Measurements from ENCODE around the gene DDO. TPM values are rescaled to one million over a fixed set of nuclear protein-coding genes. Genes with fewer than 3 reads are reported as not detected.

DDO gene
- total RNA-seq, 1 donor: 4.6 TPM

DNA sequence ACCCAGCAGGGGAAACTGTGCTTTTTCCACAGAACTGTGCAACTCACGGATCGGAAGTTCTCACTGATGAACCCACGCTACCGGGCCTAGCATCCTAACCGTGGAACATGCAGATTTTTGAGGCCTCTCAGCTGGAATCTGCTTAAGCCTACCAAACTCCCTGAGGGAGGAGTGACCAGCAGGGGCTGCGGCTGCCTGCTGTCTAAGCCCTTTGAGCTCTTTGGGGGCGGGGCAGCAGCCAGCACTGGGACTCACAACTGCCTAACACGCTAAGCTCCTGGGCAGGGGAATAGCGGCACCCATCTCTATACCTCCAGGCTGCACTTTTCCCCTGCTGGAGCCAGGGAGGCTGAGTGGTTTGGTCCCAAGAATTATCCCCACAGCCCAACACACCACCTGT lies 36.8 kb downstream of the DDO start:
- DNase-seq (ENCODE audit: low read depth in 2 of 3, low spot score in 2 of 3): no peak

DNA sequence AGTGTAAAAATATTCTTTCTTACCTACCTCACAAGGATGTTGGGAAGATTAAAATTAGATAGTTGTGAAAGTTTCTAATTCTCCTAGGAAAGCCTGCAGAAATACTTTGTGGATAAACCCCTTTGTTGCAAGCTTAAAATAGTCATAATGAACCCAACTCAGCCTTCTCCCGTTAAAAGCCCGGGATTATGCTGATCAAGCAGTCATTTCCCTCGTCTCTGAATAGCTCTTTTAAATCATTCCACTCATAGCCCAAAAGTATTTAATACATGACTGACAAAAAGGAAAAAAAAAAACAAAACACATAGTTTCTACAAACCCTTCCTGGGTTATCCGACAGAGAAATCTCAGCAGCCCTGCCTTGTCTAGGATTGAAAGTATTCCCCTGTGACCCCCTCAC lies 46.3 kb downstream of the DDO start:
- DNase-seq (ENCODE audit: low read depth in 2 of 3, low spot score in 2 of 3): no peak

DNA sequence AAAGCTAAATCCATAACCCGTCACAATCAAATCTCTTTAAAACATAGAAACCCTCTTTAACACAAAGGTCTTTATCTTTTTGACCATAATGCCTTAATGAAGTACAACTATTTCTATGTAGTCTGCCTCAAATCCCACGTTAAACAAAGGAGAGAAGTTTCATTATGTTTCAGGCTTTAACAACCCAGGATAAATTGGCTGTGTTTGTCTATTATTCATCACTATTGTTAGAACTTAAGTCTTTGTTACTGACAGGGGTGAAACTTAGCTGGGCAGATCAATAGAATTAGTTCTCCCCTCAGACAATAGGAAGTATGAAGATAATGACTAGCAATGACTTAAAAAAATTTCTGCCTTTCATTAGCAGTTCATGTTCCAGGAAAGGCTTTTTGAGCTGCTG lies 47.1 kb downstream of the DDO start:
- DNase-seq (ENCODE audit: low read depth in 2 of 3, low spot score in 2 of 3): no peak

DNA sequence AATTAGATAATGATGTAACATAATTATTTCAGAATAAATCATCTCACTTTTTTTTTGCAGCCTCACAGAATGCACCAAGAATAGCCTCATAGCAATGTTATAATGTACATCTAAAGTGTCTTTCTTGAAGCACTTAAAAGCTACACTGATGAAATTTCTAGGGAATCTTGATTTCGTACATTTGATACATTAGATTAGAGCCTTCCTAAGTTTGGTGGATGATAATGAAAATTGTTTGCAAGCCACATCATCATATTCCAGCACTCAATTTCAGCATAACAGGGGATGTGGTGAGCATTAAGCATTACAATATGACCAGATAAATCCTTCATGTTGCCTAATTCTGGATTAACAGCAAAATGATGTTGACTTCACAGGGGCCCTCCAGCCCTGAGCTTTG lies 47.5 kb downstream of the DDO start:
- DNase-seq (ENCODE audit: low read depth in 2 of 3, low spot score in 2 of 3): no peak

DNA sequence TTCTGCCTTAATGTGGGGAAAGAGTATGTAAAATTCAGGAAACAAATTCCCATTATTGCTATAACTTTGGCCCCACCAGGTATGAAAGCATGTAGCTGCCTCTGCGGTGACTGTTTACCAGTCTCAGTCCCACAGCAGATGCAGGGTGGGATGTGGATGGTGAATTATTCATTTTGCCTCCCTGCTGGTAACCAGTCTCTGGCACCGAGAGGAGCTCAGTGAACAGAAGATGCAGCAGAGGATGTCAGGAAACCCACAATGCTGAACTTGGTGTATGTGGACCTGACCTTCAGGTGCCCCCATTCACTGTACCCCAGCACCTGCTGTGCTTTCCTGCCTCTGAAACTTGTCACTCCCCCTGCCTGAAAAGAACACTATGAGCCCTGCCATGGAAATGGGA lies 48.4 kb downstream of the DDO start:
- no peak for DNase-seq (ENCODE audit: low read depth in 2 of 3, low spot score in 2 of 3)

DNA sequence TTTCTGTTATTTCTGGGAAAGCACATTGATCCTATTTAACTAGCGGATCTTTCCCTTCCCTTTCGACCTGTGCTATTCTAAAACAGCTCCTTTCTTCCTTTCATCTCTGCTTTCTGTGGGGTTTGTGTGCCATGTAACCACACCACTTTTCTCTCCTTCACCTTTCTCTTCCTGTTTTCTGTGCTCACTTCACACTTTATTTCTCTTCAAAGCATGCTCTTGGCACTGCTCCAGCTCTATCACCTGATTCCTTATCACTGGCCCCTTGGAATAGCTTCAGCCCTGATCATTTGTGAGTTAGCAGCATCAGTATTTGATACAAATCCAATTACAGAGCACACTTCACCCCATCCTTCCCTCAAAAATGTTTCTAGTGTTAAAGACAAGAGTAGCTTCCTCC lies 49.1 kb downstream of the DDO start:
- DNase-seq (ENCODE audit: low read depth in 2 of 3, low spot score in 2 of 3): no peak

DNA sequence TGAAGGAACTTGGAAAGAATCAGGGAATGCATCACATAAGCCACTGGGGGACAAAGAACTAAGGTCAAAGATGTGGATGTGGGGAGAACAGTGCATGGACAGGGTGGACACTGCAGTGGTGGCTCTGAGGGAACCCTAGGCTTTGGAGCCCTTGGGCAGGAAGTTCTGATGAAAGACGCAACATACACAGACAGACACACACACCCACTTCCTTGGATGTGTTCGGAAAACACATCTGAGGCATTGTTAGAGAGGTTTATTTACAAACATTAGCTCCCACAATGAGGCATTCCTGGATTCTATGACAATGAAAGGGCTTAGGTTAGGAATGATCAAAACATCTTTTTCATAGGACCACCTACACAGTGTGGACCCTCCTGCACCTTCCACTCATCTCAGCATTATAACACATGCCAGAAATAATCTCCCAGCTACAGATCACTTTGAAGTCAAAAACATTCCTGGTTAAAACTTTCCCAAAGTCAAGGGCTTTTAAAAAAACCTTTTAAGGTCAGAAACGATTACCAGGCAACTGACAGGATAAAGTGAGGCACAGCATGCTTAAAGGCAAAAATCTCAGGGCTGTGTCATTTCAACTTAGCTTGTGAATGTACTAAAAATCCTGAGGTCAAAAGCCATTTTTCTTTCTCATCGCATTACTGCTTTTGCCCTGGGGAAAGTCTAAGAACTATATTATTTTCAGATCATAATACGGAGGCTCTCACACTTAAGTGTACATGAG lies 50.8 kb downstream of the DDO start:
- DNase-seq (ENCODE audit: low read depth in 2 of 3, low spot score in 2 of 3): no peak

DNA sequence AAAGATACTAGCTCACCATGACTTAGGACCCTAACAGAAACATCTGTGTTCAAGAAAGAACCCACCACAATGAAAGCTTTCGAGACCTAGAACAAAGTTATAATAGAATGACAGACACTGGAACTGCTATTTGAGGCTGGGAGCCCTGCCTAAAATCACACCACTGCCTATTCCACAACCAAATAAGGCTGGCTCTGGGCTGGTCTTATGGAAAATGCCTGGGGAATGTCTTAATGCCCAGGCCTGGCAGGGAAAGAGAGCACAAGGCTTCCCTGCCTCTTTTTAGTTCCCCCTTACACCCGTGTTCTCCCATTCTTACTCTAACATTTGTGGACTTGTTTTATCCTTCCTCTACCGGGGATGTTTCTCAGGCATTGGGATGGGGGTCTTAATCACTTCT lies 51.6 kb downstream of the DDO start:
- no peak for DNase-seq (ENCODE audit: low read depth in 2 of 3, low spot score in 2 of 3)

DNA sequence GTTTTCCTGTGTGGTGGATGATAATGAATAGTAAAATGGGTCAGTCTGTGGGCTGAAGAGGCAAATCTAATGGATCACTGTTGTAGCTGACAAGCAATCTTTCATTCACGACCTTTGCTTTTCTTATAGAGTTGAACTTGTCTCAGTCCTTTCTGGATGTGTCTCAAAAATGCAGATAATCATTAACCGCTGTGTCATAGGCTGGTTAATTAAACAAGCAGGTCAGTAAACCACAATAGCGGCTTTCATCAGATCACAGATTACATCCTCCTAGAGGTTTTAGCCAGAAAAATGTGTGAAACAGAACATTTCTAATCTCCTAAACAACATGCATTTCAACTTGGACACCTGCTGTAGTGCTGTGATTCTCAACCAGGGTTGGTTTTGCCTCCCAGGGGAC lies 54.7 kb downstream of the DDO start:
- no peak for DNase-seq (ENCODE audit: low read depth in 2 of 3, low spot score in 2 of 3)

DNA sequence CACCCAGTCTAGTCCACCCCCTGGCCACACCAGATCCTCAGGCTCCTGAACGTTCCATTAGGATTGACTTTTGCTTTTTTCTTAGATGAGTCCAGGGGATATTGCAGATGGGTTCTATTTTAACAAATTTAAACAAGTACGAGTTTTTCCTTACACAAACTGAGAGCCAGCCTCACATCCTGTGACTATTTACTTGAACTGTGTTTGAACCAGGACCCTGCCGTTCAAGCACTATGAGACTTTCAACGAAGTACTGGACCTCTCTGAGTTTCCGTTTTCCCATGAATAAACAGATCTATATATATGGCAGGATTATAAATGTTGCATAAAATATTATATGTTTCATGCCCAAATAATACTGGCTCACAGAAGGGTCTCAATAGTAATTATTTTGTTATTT lies 55.8 kb downstream of the DDO start:
- DNase-seq (ENCODE audit: low read depth in 2 of 3, low spot score in 2 of 3): no peak

DNA sequence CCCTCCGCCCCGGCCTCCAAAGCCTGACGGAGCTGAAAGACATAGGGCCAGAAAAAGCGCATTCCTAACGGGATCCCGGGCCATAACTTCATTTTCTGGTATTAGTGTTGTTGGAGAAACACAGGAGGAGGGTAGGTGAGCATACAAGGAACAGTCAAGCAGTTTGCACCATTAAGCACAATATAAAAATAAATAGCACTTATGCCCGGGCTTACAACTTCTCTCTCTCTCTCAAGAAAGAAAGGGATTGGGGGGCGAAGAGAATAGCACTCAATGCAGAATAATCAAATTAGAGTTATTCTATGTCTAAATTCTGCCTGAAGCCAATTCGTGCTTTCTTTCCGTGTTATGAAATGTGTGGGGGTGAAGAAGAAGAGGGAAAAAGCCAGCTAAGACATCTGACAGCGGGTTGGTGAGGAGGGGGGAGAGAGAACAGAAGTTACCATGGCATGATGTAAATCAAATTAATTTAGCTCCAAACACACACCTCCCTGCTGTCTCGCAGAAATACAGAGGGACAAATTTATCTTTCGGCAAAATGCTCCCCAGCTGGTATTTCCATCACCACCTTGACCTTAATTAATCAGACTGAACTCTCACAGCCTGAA lies 56.7 kb downstream of the DDO start:
- no peak for DNase-seq (ENCODE audit: low read depth in 2 of 3, low spot score in 2 of 3)

DNA sequence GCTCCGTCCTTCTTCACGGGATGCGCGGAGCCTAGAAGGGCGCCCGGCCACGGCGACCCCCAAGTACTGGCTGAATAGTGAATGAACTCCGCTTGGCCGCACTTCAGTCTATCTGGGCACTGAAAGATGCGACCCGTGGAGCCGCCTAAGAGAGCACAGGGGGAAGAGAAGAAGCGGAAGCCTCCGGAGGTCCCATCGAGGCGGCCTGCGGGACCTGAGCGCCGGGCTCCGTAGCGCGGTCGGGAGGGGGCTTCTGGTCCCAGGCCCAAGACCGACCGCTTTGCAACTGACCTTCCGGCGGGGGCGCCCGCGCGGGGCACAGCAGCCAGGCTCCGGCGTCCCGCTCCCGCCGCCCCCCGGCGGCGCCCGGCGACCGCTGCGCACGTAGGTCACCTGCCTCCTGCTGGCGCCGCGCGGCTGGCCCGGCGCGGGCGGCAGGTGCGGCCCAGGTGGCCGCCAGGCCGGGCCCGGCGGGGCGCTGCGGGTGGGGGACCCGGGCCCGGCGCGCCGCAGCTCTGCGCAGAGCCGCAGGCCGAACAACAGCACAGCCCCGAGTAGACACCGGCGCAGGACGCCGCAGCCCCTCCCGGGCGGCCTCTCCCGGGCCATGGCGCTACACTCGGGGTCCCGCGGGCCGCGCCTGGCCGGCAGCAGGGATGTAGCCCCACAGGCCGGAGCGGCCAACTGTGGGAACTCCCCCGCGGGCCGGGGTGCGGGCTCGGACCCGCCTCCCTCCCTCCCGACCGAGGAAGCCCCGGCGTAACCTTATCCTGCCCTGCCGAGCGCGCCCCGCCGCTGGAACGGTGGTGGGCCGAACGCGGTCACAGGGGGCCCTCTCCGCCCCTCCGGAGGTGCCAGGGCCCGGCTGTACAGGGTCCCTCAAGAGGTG lies 57.5 kb downstream of the DDO start, which contains the start of gene METTL24:
Gene METTL24 (minus strand): TSS at position 686 of the 889 bp plus-strand sequence. CDS start 77 bp downstream, at position 609.
- peak in 2 of 3 donors; percentile 47 to 58 for DNase-seq (ENCODE audit: low read depth in 2 of 3, low spot score in 2 of 3)

DNA sequence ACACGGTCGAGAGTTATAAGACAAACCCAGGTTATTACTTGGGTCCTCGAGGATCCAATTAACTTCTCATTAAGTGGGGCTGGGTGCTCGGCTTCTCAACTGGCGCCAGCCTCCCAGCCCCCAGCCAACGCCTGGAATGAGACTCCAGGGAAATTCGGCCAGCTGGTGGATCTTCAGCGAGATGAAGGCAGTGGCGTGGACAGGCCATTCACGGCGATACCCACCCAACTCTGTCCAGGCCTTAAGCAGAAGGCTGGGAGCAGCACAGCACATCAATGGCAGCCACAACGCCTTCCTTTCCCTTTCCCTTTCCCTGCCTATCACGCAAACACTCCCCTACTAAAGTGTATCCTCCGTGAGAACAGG lies 58.1 kb downstream of the DDO start:
- DNase-seq (ENCODE audit: low read depth in 2 of 3, low spot score in 2 of 3): no peak

DNA sequence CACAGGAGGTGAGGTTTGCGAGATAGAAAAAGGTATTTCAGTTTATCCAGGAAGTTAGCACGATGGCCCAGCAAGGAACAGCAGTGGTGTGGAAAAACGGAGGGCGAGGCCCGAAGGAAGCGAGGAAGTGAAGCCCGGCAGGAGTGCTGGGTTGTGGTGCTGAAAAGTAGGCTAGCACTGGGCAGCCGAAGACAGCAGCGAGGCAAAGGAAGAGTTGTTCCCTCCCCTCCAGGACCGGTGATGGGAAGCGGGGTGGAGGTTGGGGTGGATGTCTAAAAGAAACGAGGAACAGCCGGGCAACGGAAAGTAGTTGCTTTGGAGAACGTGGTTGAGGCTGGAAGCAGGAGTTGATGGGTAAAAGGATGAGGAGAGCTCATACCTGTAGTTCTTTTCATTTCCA lies 58.6 kb downstream of the DDO start:
- no peak for DNase-seq (ENCODE audit: low read depth in 2 of 3, low spot score in 2 of 3)

DNA sequence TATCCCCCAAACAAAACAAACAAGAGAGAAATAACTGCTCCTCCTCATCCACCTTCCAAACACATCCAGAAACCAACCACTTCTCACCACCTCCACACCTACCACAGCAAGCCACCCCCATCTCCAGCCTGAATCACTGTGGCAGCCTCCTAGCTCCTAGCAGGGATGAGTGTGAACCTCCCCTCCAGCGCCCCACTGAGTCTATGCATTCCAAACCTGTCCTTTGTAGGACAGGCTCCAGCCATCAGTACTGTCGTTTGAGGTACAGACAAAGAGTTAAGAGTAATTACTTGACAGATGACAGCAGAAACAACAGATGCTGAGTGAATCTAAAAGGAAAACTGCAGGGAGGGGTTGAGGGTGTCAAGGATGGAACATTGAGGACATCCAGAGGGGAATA lies 59.6 kb downstream of the DDO start:
- no peak for DNase-seq (ENCODE audit: low read depth in 2 of 3, low spot score in 2 of 3)

DNA sequence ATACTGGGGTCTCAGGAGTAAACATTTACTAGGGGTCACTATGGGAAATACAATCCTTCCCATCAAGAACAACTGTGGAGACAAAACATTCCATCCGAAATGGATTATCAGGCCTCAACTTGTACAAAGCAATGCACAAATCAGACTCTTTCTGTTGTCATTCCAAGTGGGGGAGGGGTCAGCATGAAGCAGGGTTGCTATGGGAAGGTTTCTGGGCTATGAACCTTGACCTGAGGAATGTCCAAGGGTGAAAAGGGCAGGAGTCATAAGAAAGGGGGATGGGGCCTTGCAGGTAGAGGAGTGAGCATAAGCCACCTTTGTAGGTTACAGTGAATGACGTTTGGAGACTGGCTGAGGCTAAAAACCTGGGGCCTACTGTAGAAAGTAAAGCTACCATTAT lies 60.4 kb downstream of the DDO start:
- DNase-seq (ENCODE audit: low read depth in 2 of 3, low spot score in 2 of 3): no peak

DNA sequence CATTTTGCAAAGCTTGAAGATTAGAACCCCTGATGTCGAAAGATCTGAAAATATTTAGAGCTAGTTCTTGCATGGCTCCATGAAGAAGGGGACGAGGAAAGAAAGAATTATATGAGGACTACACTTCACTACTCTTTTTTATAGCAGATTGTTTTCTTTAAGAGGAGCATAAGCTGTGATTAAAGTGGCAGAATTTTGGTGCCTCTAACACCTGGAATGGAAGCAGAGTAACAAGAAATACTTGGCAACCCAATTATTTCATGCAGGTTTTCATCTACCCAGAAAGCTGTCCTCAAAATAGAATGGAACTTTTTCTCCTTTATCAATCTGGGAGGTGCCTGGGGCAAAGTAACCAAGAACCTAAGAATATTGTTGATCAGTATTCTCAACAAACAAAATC lies 61.2 kb downstream of the DDO start:
- no peak for DNase-seq (ENCODE audit: low read depth in 2 of 3, low spot score in 2 of 3)

DNA sequence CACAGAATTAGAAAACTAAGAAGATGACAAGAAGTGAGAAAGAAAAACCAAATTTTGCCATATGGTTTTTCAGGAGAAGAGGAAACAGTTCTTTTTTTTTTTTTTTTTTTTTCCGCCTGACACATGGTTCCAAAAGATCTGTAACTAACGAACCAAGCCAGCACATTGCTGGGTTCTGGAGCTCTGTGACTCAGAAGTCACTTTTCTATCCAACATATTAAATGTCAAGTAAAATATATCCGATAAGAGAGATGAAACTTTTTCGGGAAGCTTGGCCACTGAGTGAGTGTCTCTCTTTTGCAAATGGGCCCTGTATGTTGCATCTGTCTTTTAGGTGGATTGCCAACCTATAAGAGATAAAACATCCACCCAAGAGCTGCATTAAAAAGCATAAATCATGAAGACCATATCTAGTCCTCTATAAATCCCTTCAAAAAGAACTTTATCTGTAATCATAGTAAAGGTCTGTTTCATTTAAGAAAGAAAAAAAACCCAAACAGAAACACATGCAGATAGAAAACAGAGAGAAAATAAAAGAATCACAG lies 61.8 kb downstream of the DDO start:
- no peak for DNase-seq (ENCODE audit: low read depth in 2 of 3, low spot score in 2 of 3)

DNA sequence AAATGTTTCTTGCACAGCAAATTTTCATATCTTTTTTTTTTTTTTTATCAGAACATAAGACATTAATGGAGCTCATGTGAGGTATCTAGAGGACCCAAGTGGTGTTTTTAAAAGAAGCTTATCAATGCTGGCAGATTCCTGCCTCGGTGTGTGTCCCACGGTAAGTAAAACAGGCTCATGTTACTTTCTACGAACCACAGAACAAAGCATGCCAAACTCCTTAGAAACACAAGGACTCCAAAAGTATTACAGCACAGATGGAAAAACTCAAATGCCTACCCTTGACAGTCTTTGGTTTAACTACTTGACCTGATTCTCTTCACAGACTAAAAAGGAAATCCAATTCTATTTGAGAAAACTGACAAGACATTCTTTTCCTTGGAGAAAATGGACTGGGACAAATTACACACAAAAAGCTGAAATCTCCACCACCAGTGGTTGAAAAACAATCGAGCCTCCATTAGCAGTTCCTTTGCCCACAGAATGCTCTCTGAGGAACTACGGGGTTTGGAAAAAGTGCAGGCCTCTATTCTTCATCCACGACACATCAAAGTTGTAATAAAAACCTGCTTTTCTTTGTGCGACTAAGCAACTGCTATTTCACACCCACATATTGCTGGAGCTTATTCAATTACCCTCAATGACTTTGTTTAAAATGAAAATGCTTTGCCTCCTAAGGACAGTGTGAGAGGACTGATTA lies 62.7 kb downstream of the DDO start:
- DNase-seq (ENCODE audit: low read depth in 2 of 3, low spot score in 2 of 3): no peak

DNA sequence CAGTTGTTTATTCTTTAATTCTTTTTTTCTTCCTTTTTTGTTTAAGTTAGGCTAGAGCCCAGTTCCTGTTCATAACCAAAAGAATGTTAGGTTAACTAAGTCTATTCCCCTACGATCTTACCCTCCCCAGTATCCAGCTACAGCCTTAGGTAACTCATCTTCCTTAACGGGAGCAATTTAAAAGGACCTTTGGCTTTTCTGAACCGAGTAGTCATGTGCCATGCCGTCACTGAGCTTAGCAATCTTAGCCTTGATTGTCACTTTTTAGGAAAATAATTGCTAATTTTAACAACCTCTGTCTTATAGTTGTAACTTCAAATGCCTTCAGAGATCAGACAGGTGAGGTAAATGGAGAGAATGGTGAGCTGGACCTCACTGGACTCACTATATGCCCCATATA lies 63.4 kb downstream of the DDO start:
- no peak for DNase-seq (ENCODE audit: low read depth in 2 of 3, low spot score in 2 of 3)

DNA sequence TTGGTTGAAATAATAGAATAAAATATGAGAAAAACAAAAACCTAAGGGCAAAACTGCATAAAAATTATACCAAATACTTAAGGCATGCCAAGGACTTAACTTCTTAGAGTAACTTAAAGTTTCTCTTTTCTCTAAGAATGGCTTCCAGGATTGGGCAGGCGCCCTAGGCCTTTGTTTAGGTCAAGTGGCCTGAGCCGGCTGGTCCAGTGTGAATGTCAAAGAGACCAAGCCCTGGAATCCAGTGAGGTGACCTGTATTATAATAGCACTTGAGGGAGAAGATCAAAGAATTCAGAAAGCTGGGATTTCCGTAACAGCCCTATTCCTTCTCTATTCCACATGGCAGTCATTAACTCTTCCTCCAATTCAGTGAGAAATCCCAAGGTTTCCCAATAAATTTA lies 63.8 kb downstream of the DDO start:
- no peak for DNase-seq (ENCODE audit: low read depth in 2 of 3, low spot score in 2 of 3)
